RPMI8226 (cell line): ENCODE data around the gene LCLAT1.

Experiments used
- DNase-seq: peaks from one replicate; pipeline ENCODE4 v3.0.0-alpha.2; 2015

LCLAT1 gene

GRCh38 chr2:30680121-30680520 lies 233.1 kb downstream of the LCLAT1 start:
- DNase-seq = no peak

GRCh38 chr2:30681022-30681421 lies 234.0 kb downstream of the LCLAT1 start:
- DNase-seq = no peak

- DNase-seq = peak; percentile 68
These were observed 236.3 kb downstream of the LCLAT1 start for GRCh38 chr2:30683236-30683956.

- no peak for DNase-seq
These were observed 237.0 kb downstream of the LCLAT1 start for GRCh38 chr2:30684026-30684425.

- DNase-seq = peak; percentile 89
These were observed 237.5 kb downstream of the LCLAT1 start for GRCh38 chr2:30684516-30684915.

GRCh38 chr2:30684996-30685395 lies 237.9 kb downstream of the LCLAT1 start:
- no peak for DNase-seq

GRCh38 chr2:30686000-30686399 lies 239.0 kb downstream of the LCLAT1 start:
- peak; percentile 86 for DNase-seq

- DNase-seq = no peak
These were observed 239.6 kb downstream of the LCLAT1 start for GRCh38 chr2:30686669-30687068.

GRCh38 chr2:30688956-30689401 lies 241.9 kb downstream of the LCLAT1 start:
- DNase-seq = no peak

- no peak for DNase-seq
These were observed 242.6 kb downstream of the LCLAT1 start for GRCh38 chr2:30689496-30690125.

GRCh38 chr2:30690126-30690561 lies 243.1 kb downstream of the LCLAT1 start:
- no peak for DNase-seq

GRCh38 chr2:30691091-30691947 lies 244.3 kb downstream of the LCLAT1 start:
- DNase-seq = no peak

GRCh38 chr2:30691948-30692828 lies 245.1 kb downstream of the LCLAT1 start:
- DNase-seq = no peak

GRCh38 chr2:30692829-30693275 lies 245.8 kb downstream of the LCLAT1 start:
- DNase-seq = no peak
